ENCODE measurements around the gene TARBP2. TPM values are rescaled to one million over a fixed set of nuclear protein-coding genes. Genes with fewer than 3 reads are reported as not detected.

TARBP2 gene, protein sequence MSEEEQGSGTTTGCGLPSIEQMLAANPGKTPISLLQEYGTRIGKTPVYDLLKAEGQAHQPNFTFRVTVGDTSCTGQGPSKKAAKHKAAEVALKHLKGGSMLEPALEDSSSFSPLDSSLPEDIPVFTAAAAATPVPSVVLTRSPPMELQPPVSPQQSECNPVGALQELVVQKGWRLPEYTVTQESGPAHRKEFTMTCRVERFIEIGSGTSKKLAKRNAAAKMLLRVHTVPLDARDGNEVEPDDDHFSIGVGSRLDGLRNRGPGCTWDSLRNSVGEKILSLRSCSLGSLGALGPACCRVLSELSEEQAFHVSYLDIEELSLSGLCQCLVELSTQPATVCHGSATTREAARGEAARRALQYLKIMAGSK
- total RNA-seq = 30.1 and 43.5 TPM in 2 replicates

GRCh38 chr12:53500776-53501614, at the start of gene TARBP2:
Gene TARBP2 (plus strand): TSS chr12:53501283. CDS start chr12:53501409, 126 bp downstream.

GRCh38 chr12:53451661-53452158, 49.4 kb upstream of the TARBP2 start, which contains the start of gene PCBP2:
Gene PCBP2 (plus strand): TSS chr12:53452102. CDS start chr12:53454801, 2,699 bp downstream.

GRCh38 chr12:53499266-53500141, 1.6 kb upstream of the TARBP2 start, which contains the start of gene MAP3K12:
Gene MAP3K12 (minus strand): TSS chr12:53499458. CDS start chr12:53487391, 12,067 bp downstream.

GRCh38 chr12:53506881-53507602, 6.0 kb downstream of the TARBP2 start, which contains the start of gene NPFF:
Gene NPFF (minus strand): TSS chr12:53507484. CDS start chr12:53507474, 10 bp downstream.

Other genes starting within 250 kb of the TARBP2 start
- 3.2 and 4.7 TPM in 2 replicates for gene ESPL1, start 233.0 kb upstream of the TARBP2 start, total RNA-seq
- gene PFDN5, start 205.7 kb upstream of the TARBP2 start, total RNA-seq = 376 and 591 TPM in 2 replicates
- gene MYG1, start 201.6 kb upstream of the TARBP2 start, total RNA-seq = 38.6 and 54.3 TPM in 2 replicates
- gene AAAS, start 179.7 kb upstream of the TARBP2 start, total RNA-seq = 46.2 and 50.2 TPM in 2 replicates
- not detected in 2 replicates for gene SP7, start 164.9 kb upstream of the TARBP2 start, total RNA-seq
- 25.8 and 28.3 TPM in 2 replicates for gene SP1, start 121.1 kb upstream of the TARBP2 start, total RNA-seq
- gene AMHR2, start 77.4 kb upstream of the TARBP2 start, total RNA-seq = not detected in 2 replicates
- 70.8 and 92.7 TPM in 2 replicates for gene PRR13, start 59.5 kb upstream of the TARBP2 start, total RNA-seq
- 158 and 225 TPM in 2 replicates for gene PCBP2, start 49.2 kb upstream of the TARBP2 start, total RNA-seq
- gene MAP3K12, start 1.8 kb upstream of the TARBP2 start, total RNA-seq = 25.4 and 26.9 TPM in 2 replicates
- gene NPFF, start 6.2 kb downstream of the TARBP2 start, total RNA-seq = not detected in 2 replicates
- gene ATF7, start 125.1 kb downstream of the TARBP2 start, total RNA-seq = 12.6 and 19.9 TPM in 2 replicates
- 293 and 344 TPM in 2 replicates for gene ATP5MC2, start 174.8 kb downstream of the TARBP2 start, total RNA-seq
- 79.5 and 83.9 TPM in 2 replicates for gene CALCOCO1, start 226.2 kb downstream of the TARBP2 start, total RNA-seq

Data from cardiac atrium fibroblast (primary cell).